ENCODE data around the gene PRRT1. TPM values are rescaled to one million over a fixed set of nuclear protein-coding genes. Genes with fewer than 3 reads are reported as not detected.

PRRT1 gene
- total RNA-seq, 1 donor from 2014 or later = 3.1 TPM

DNA sequence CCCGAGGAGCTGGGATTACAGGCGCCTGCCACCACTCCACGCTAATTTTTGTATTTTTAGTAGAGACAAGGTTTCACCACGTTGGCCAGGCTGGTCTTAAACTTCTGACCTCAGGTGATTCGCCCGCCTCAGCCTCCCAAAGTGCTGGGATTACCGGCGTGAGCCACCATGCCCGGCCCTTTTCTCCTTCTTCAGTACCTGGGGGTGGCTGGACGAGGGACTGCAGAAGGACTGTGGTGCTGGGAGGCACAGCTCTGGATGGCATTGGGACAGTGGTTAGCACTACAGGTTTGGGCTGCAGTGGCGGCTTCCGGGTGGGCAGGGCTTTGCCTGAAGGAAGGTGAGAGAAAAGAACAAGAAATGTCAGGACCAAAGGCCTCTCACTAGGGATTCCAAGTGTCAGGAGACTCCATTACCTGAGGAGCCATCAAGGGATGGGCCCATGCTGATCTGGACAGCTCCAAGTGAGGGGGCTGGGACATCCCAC lies 31.1 kb downstream of the PRRT1 start:
- H3K9me3 Mint-ChIP-seq = no peaks in the 10 kb centered on the region
- peaks cover 14% of the 10 kb centered on the region for H3K36me3 Mint-ChIP-seq (ENCODE audit: low read depth)
- no peaks in the 10 kb centered on the region for H3K27me3 Mint-ChIP-seq (ENCODE audit: low read depth)
- H3K4me3 Mint-ChIP-seq = no peak overlapping the region
- DNase-seq (ENCODE audit: low read depth, low spot score) = no peak
- H3K4me1 Mint-ChIP-seq = peaks cover 11% of the 10 kb centered on the region
- TF ChIP-seq, protein P1, sequence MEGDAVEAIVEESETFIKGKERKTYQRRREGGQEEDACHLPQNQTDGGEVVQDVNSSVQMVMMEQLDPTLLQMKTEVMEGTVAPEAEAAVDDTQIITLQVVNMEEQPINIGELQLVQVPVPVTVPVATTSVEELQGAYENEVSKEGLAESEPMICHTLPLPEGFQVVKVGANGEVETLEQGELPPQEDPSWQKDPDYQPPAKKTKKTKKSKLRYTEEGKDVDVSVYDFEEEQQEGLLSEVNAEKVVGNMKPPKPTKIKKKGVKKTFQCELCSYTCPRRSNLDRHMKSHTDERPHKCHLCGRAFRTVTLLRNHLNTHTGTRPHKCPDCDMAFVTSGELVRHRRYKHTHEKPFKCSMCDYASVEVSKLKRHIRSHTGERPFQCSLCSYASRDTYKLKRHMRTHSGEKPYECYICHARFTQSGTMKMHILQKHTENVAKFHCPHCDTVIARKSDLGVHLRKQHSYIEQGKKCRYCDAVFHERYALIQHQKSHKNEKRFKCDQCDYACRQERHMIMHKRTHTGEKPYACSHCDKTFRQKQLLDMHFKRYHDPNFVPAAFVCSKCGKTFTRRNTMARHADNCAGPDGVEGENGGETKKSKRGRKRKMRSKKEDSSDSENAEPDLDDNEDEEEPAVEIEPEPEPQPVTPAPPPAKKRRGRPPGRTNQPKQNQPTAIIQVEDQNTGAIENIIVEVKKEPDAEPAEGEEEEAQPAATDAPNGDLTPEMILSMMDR (conservative IDR thresholded peaks at IDR 0.05) = no peak
- H3K27ac Mint-ChIP-seq (ENCODE audit: unreplicated experiment) = no peak overlapping the region

DNA sequence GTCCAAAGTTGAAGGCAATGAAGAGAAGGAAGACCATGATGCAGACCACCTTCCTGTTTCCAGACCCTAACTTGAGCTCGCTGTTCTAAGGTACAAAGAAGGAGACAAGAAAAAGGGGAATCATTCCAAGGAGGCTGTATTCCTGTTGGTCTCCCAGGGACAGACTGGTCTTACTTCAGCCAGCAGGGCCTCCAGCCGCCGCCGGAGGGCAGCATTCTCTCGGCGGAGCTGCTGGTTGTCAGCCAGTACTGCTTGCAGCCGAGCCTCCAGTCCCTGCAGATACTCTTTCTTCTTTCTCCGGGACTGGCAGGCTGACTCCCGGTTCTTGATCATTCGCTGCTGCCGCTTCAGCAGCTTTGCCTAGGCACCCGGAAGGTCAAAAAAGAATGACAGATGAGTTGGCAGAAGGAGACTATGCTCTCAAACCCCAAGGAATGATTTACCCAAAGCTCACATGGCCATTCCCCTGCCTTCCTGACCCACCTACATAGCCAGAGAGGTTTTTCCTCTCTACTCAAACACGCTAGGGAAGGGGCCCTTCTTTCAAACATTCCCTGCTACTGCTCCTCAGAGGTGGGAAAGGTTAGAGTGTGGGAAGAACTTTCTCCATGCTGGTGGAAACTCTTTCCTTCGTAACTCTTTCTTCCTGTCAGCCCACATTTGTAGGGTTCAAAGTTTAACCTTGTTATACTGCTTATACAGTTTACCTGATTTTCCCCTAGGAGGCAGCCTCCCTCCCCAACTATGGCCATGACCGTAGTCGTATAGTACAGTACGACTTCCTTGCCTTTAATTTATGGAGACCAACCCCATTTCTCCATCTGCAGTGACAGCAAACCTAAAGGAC lies 32.7 kb downstream of the PRRT1 start:
- Mint-ChIP-seq H3K9me3 (no peaks in the 10 kb centered on the region), H3K36me3 (ENCODE audit: low read depth) (peaks cover 13% of the 10 kb centered on the region), H3K27me3 (ENCODE audit: low read depth) (no peaks in the 10 kb centered on the region), H3K4me3 (peak overlapping the region; percentile 62), H3K4me1 (peaks cover 11% of the 10 kb centered on the region), H3K27ac (ENCODE audit: unreplicated experiment) (peak overlapping the region; percentile 10)
- TF ChIP-seq, protein P1 (conservative IDR thresholded peaks at IDR 0.05) = peak; percentile 91
- DNase-seq (ENCODE audit: low read depth, low spot score) = peak; percentile 78

DNA sequence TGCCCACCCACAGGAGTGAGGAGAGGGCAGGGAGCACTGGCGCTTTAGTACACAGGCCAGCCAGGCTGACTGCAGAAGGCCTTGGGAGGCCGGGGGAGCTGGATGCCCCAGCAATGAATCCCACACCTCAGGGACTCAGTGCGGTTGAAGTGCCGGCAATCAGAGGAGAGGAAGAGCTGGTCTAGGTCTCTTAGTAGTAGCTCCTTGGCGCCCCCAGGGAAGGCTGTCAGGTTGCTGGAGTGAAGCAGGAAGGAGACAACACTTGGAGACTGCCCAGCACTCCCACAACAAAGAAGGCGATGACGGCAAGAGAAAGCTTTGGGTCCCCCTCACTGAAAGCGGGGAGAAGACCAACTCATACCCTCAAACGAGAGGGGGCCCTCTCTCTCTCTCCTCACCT lies 34.3 kb downstream of the PRRT1 start:
- no peaks in the 10 kb centered on the region for H3K9me3 Mint-ChIP-seq
- H3K4me1 Mint-ChIP-seq = peaks cover 24% of the 10 kb centered on the region
- H3K36me3 Mint-ChIP-seq (ENCODE audit: low read depth) = peaks cover 13% of the 10 kb centered on the region
- DNase-seq (ENCODE audit: low read depth, low spot score) = no peak
- H3K27me3 Mint-ChIP-seq (ENCODE audit: low read depth) = no peaks in the 10 kb centered on the region
- TF ChIP-seq, protein P1 (conservative IDR thresholded peaks at IDR 0.05) = no peak
- H3K4me3 Mint-ChIP-seq = no peak overlapping the region
- H3K27ac Mint-ChIP-seq (ENCODE audit: unreplicated experiment) = no peak overlapping the region

DNA sequence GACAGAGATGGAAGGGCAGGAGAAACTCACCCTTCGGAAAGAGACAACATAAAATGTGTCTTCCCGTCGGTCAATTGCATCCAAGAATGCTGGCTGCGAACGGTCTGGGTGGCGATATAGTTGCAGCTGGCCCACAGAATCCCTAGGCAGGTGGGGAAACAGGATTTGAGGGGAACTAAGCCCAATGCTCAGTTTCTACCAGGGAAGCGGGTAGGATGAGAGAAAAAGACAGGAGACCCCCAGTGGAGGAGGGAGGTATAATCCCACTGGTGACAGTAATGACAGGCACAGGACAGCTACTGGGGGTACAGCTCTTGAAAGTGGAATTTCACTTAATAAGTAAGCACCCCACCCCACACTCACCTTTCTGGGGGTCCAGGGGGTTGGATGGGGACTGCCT lies 35.1 kb downstream of the PRRT1 start:
- Mint-ChIP-seq H3K27me3 (ENCODE audit: low read depth) (no peaks in the 10 kb centered on the region), H3K4me1 (peaks cover 32% of the 10 kb centered on the region), H3K36me3 (ENCODE audit: low read depth) (peaks cover 16% of the 10 kb centered on the region), H3K9me3 (no peaks in the 10 kb centered on the region), H3K27ac (ENCODE audit: unreplicated experiment) (no peak overlapping the region), H3K4me3 (no peak overlapping the region)
- TF ChIP-seq, protein P1 (conservative IDR thresholded peaks at IDR 0.05) = peak; percentile 59
- peak; percentile 41 for DNase-seq (ENCODE audit: low read depth, low spot score)

DNA sequence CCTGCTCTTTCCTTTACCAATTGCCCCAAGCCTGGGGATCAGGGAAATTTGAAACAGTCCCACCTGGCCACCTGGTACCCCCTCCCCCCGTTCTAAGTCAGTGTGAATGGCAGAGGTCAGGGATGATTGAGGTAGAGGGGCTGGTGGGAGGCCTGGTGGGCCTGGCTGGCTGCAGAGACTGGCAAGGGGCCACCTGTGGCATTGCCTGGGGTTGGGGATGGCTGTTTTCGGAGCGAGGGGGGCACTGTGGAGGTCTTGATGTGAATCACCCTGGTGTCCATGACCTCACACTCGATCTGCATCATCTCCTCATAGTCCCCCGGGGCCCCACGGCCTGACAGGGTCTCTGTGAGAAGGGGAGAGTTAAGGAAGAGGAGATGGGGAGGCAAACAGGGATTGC lies 36.1 kb downstream of the PRRT1 start:
- Mint-ChIP-seq H3K27ac (ENCODE audit: unreplicated experiment) (no peak overlapping the region), H3K36me3 (ENCODE audit: low read depth) (peaks cover 11% of the 10 kb centered on the region), H3K4me1 (peaks cover 37% of the 10 kb centered on the region), H3K4me3 (no peak overlapping the region), H3K9me3 (no peaks in the 10 kb centered on the region), H3K27me3 (ENCODE audit: low read depth) (no peaks in the 10 kb centered on the region)
- DNase-seq (ENCODE audit: low read depth, low spot score) = no peak
- TF ChIP-seq, protein P1 (conservative IDR thresholded peaks at IDR 0.05) = no peak

All from neural crest cell (in vitro differentiated cells).